Mucosa of descending colon (tissue), 3 donors: ENCODE measurements around the gene IFIT2. TPM values are rescaled to one million over a fixed set of nuclear protein-coding genes. Genes with fewer than 3 reads are reported as not detected.

Experiments used
- ATAC-seq: fragments of 200-7000 bp; cut with Tn5 transposase; one replicate; pipeline ENCODE4 v1.9.1; 2020; ENCODE audit warnings: mild to moderate bottlenecking, moderate library complexity
- DNase-seq, 3 donors: peaks; one replicate each; pipeline ENCODE4 v3.0.0-alpha.2; 2020
- H3K36me3 ChIP-seq: fragments of 200-600 bp; one replicate; pipeline ENCODE4 v1.8.0; 2021; ENCODE audit warnings: low read depth, mild to moderate bottlenecking
- H3K4me1 ChIP-seq: fragments of 200-600 bp; one replicate; pipeline ENCODE4 v1.8.0; 2021; ENCODE audit warnings: low read depth, mild to moderate bottlenecking
- H3K4me3 ChIP-seq: fragments of 200-600 bp; one replicate; pipeline ENCODE4 v1.8.0; 2021; ENCODE audit warnings: mild to moderate bottlenecking
- H3K9me3 ChIP-seq: fragments of 200-600 bp; one replicate; pipeline ENCODE4 v1.8.0; 2021; ENCODE audit warnings: mild to moderate bottlenecking
- CTCF ChIP-seq: fragments of 200-600 bp; IDR thresholded peaks from one replicate; pipeline ENCODE4 v1.8.0; 2022; ENCODE audit warnings: antibody characterized with exemption, mild to moderate bottlenecking
- intact Hi-C, 2 donors: fragments of 100-400 bp; cut with DNase I in 1 of 2; cut with micrococcal nuclease in 1 of 2; formaldehyde crosslinking; loops; one replicate each; pipeline versions ENCODE4 v1.11.0 to v1.11.1; 2022; cut with DNase I, micrococcal nuclease
- total RNA-seq, 3 donors: library from RNA; stranded (reverse); fragmentation: NEBNext Ultra II Directional in 2 of 3; extraction: Animal tissue kit (Norgen Biotek cat#: 25700) in 2 of 3; gene quantifications; one replicate each; pipeline versions ENCODE4 v1.2.1 to v1.2.4, GENCODE V29; 2021 to 2023
- donor health status: DM: no; HTN: no; CAD: no; lungs with moderate emphysema.
- donor health status: DM: no; HTN: no; CAD: no.
- donor health status: DM: no; HTN: yes; CAD: no.

IFIT2 gene
- total RNA-seq, 3 donors from 2014 or later, result 6.9 to 7.6 (median 7.5) TPM

- intact Hi-C loops, result no loop called here
- H3K9me3 ChIP-seq, result no peaks in the 10 kb centered on the region
- no peaks in the 10 kb centered on the region for H3K36me3 ChIP-seq
- ATAC-seq (no peak), DNase-seq (no peak)
- H3K4me3 ChIP-seq, result no peak overlapping the region
- H3K4me1 ChIP-seq, result peaks cover 12% of the 10 kb centered on the region
- TF ChIP-seq CTCF, result no peak
Observed at GRCh38 chr10:89342206-89342958, 40.5 kb downstream of the IFIT2 start.

- DNase-seq, result no peak
Observed at GRCh38 chr10:89343089-89343767, 41.4 kb downstream of the IFIT2 start.

GRCh38 chr10:89344156-89344555, 42.3 kb downstream of the IFIT2 start:
- no peaks in the 10 kb centered on the region for H3K9me3 ChIP-seq
- ATAC-seq, result no peak
- intact Hi-C loops, result no loop called here
- H3K4me3 ChIP-seq, result no peak overlapping the region
- no peaks in the 10 kb centered on the region for H3K36me3 ChIP-seq
- DNase-seq, result no peak
- no peak for TF ChIP-seq CTCF
- peaks cover 12% of the 10 kb centered on the region for H3K4me1 ChIP-seq

More at GRCh38 chr10:89343089-89343767, 41.4 kb downstream of the IFIT2 start:
- intact Hi-C loops, result no loop called here
- Histone ChIP-seq H3K9me3 (no peaks in the 10 kb centered on the region), H3K4me3 (no peak overlapping the region), H3K4me1 (peaks cover 12% of the 10 kb centered on the region), H3K36me3 (no peaks in the 10 kb centered on the region)
- ATAC-seq, result no peak
- TF ChIP-seq CTCF, result no peak

GRCh38 chr10:89345367-89346000, 43.6 kb downstream of the IFIT2 start:
- no peak for TF ChIP-seq CTCF
- Histone ChIP-seq H3K9me3 (no peaks in the 10 kb centered on the region), H3K36me3 (no peaks in the 10 kb centered on the region), H3K4me1 (peaks cover 19% of the 10 kb centered on the region), H3K4me3 (no peak overlapping the region)
- intact Hi-C loops, result no loop called here
- DNase-seq (no peak), ATAC-seq (no peak)

GRCh38 chr10:89346405-89347254, 44.8 kb downstream of the IFIT2 start:
- intact Hi-C loops, result no loop called here
- Histone ChIP-seq H3K9me3 (no peaks in the 10 kb centered on the region), H3K4me3 (no peak overlapping the region), H3K36me3 (no peaks in the 10 kb centered on the region), H3K4me1 (peaks cover 30% of the 10 kb centered on the region)
- DNase-seq (no peak), ATAC-seq (peak; percentile 62)
- TF ChIP-seq CTCF, result no peak
